ENCODE measurements around the gene NSFL1C.

NSFL1C gene

GRCh38 chr20:1440024-1440423, 26.6 kb downstream of the NSFL1C start:
- Histone ChIP-seq H2AFZ (ENCODE audit: low read depth, low read length) (no peak overlapping the region), H4K20me1 (ENCODE audit: insufficient read depth, low read length) (0 out of 2 replicates have a peak, but pooled peaks cover 3% of the 10 kb centered on the region), H3K36me3 (ENCODE audit: insufficient read depth, low read length) (peaks cover 42% of the 10 kb centered on the region), H3K4me2 (ENCODE audit: insufficient read depth, low read length) (no peak overlapping the region), H3K27me3 (ENCODE audit: insufficient read depth, low read length, poor library complexity) (no peaks in the 10 kb centered on the region), H3K27ac (ENCODE audit: low read length) (no peak overlapping the region), H3K9me3 (ENCODE audit: insufficient read depth, low read length, severe bottlenecking) (no peaks in the 10 kb centered on the region), H3K79me2 (ENCODE audit: insufficient read depth, low read length) (no peaks in the 10 kb centered on the region), H3K4me3 (ENCODE audit: low read depth in 1 of 2, low read length in 2 of 2) (no peak overlapping the region), H3K4me1 (ENCODE audit: insufficient read depth, low read length) (peaks cover 9% of the 10 kb centered on the region), H3K9ac (ENCODE audit: low read depth, low read length) (no peak overlapping the region)
- DNase-seq, result peak; percentile 31
- peak; percentile 64 for TF ChIP-seq CTCF (IDR thresholded peaks at IDR 0.05; ENCODE audit: borderline replicate concordance, extremely low read depth, low read length, poor library complexity, severe bottlenecking)
- TF ChIP-seq EZH2 (IDR thresholded peaks at IDR 0.05; ENCODE audit: borderline replicate concordance, low read depth, low read length, severe bottlenecking), result no peak
- no peak for ATAC-seq (ENCODE audit: insufficient read depth, low read depth)

GRCh38 chr20:1438361-1438760, 28.3 kb downstream of the NSFL1C start:
- Histone ChIP-seq H3K4me1 (ENCODE audit: insufficient read depth, low read length) (peaks cover 24% of the 10 kb centered on the region), H3K4me2 (ENCODE audit: insufficient read depth, low read length) (no peak overlapping the region), H3K79me2 (ENCODE audit: insufficient read depth, low read length) (no peaks in the 10 kb centered on the region), H3K4me3 (ENCODE audit: low read depth in 1 of 2, low read length in 2 of 2) (no peak overlapping the region), H3K36me3 (ENCODE audit: insufficient read depth, low read length) (peaks cover 25% of the 10 kb centered on the region), H3K9me3 (ENCODE audit: insufficient read depth, low read length, severe bottlenecking) (no peaks in the 10 kb centered on the region), H4K20me1 (ENCODE audit: insufficient read depth, low read length) (peaks cover 3% of the 10 kb centered on the region; the same call in 1 of the 2 replicates), H3K27ac (ENCODE audit: low read length) (no peak overlapping the region), H3K9ac (ENCODE audit: low read depth, low read length) (no peak overlapping the region), H3K27me3 (ENCODE audit: insufficient read depth, low read length, poor library complexity) (no peaks in the 10 kb centered on the region), H2AFZ (ENCODE audit: low read depth, low read length) (no peak overlapping the region)
- DNase-seq (no peak), ATAC-seq (ENCODE audit: insufficient read depth, low read depth) (no peak)
- TF ChIP-seq EZH2 (IDR thresholded peaks at IDR 0.05; ENCODE audit: borderline replicate concordance, low read depth, low read length, severe bottlenecking), result no peak
- TF ChIP-seq CTCF (IDR thresholded peaks at IDR 0.05; ENCODE audit: borderline replicate concordance, extremely low read depth, low read length, poor library complexity, severe bottlenecking), result no peak

GRCh38 chr20:1437235-1437904, 29.3 kb downstream of the NSFL1C start:
- no peak overlapping the region for H3K9ac ChIP-seq (ENCODE audit: low read depth, low read length)
- peaks cover 3% of the 10 kb centered on the region; the same call in 1 of the 2 replicates for H4K20me1 ChIP-seq (ENCODE audit: insufficient read depth, low read length)
- no peaks in the 10 kb centered on the region for H3K79me2 ChIP-seq (ENCODE audit: insufficient read depth, low read length)
- H3K36me3 ChIP-seq (ENCODE audit: insufficient read depth, low read length), result peaks cover 16% of the 10 kb centered on the region; the same call in 1 of the 2 replicates
- no peaks in the 10 kb centered on the region for H3K9me3 ChIP-seq (ENCODE audit: insufficient read depth, low read length, severe bottlenecking)
- TF ChIP-seq CTCF (IDR thresholded peaks at IDR 0.05; ENCODE audit: borderline replicate concordance, extremely low read depth, low read length, poor library complexity, severe bottlenecking) (peak; percentile 97), EZH2 (IDR thresholded peaks at IDR 0.05; ENCODE audit: borderline replicate concordance, low read depth, low read length, severe bottlenecking) (no peak)
- no peaks in the 10 kb centered on the region for H3K27me3 ChIP-seq (ENCODE audit: insufficient read depth, low read length, poor library complexity)
- no peak overlapping the region for H3K27ac ChIP-seq (ENCODE audit: low read length)
- peak; percentile 78 for DNase-seq
- no peak overlapping the region for H3K4me2 ChIP-seq (ENCODE audit: insufficient read depth, low read length)
- H2AFZ ChIP-seq (ENCODE audit: low read depth, low read length), result no peak overlapping the region
- peak; percentile 53 for ATAC-seq (ENCODE audit: insufficient read depth, low read depth)
- peaks cover 24% of the 10 kb centered on the region for H3K4me1 ChIP-seq (ENCODE audit: insufficient read depth, low read length)
- H3K4me3 ChIP-seq (ENCODE audit: low read depth in 1 of 2, low read length in 2 of 2), result no peak overlapping the region
